OCI-LY3 (cell line): Measurements from ENCODE around the gene TNC.

ENCODE experiments used
- CTCF ChIP-seq: fragments of 200-600, 300-600 bp; sonication (generic); IDR thresholded peaks from 2 replicates; pipeline ENCODE4 v1.5.1; 2014; ENCODE audit warnings: antibody characterized with exemption, low read length, low read depth
- EZH2phosphoT487 ChIP-seq: fragments of 200-600 bp; shearing (Covaris generic); IDR thresholded peaks from 2 replicates; pipeline ENCODE4 v1.6.1; 2018; ENCODE audit warnings: antibody characterized with exemption, mixed run types, low read depth

GRCh38 chr9:114994768-114995167 is 123.2 kb downstream of the TNC start:
- TF ChIP-seq EZH2phosphoT487 = no peak
- TF ChIP-seq CTCF = no peak
